ENCODE data around the gene C1QC.

DNA sequence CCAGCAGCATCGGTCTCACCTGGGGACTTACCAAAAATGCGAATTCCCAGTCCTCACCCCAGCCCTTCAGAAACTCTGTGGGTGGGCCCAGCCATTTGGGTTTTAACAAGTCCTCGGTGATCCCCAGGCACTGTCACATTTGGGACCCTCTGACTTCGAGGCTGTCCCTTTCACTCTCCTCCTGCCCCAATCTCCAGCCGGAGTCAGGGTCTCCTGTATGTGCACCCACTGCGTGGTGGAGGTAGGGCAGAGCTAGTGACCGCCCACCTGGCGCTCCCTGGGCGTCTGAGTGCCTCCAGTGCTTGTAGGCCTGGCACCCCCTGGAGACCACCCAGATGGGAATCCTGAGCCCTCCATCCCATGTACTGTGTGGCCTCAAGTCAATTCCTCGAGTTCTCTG is 49.0 kb upstream of the C1QC start:
- TF ChIP-seq, protein P1, sequence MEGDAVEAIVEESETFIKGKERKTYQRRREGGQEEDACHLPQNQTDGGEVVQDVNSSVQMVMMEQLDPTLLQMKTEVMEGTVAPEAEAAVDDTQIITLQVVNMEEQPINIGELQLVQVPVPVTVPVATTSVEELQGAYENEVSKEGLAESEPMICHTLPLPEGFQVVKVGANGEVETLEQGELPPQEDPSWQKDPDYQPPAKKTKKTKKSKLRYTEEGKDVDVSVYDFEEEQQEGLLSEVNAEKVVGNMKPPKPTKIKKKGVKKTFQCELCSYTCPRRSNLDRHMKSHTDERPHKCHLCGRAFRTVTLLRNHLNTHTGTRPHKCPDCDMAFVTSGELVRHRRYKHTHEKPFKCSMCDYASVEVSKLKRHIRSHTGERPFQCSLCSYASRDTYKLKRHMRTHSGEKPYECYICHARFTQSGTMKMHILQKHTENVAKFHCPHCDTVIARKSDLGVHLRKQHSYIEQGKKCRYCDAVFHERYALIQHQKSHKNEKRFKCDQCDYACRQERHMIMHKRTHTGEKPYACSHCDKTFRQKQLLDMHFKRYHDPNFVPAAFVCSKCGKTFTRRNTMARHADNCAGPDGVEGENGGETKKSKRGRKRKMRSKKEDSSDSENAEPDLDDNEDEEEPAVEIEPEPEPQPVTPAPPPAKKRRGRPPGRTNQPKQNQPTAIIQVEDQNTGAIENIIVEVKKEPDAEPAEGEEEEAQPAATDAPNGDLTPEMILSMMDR (conservative IDR thresholded peaks at IDR 0.05; ENCODE audit: low read depth, low read length) = no peak
- no peak for TF ChIP-seq EZH2 (IDR thresholded peaks at IDR 0.05; ENCODE audit: borderline replicate concordance, low read depth, low read length, poor library complexity, severe bottlenecking)

Measured in A673 (cell line).